Activated CD8-positive, alpha-beta memory T cell treated with anti-CD3 and anti-CD28 coated beads, Interleukin-2, amount 50 U/mL, for 1 hour (primary cell): ENCODE results near the gene MTPN.
A peak's percentile ranks its signal among the peaks of the same experiment; 100 is the strongest.

Experiments used
- DNase-seq: peaks from one replicate; pipeline ENCODE4 v3.0.0-alpha.2; 2020; ENCODE audit errors: extremely low read depth

The MTPN gene, protein sequence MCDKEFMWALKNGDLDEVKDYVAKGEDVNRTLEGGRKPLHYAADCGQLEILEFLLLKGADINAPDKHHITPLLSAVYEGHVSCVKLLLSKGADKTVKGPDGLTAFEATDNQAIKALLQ

DNA sequence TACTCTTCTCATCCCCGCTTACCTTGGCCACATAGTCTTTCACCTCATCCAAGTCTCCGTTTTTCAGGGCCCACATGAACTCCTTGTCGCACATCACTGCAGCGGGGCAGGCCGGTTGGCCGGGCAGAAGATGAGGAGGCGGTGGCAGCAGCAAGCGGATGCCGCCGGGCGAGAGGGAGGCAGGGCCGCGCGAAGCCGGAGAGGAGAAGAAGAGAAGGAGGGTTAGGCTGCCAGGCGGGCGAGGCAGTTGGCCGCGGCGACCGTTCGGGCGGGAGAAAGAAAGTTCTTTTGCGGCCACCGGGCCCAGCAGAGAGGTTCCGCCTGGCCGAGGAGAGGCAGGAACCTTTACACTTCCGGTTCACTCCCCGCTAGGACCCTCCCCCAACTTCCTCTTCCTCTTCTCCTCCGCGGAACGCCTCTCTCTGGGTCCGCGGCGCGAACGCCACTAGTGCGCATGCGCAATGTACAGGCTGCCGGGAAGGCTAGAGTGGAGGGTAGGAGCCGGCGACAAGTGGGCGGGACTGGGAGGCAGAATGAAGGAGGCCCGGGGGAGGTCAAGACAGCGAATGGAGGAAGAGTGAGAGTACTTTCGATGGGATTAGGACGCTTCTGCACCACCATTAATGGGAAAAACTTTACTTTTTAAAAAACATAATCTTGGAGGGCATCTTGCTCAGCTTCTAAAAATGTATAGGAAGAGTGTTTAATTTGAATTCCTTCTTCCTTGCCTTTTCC, at the start of gene MTPN:
Gene MTPN (minus strand): TSS at position 353 of the 735 bp plus-strand sequence. CDS start 259 bp downstream, at position 94.
- DNase-seq: peak; percentile 92

DNA sequence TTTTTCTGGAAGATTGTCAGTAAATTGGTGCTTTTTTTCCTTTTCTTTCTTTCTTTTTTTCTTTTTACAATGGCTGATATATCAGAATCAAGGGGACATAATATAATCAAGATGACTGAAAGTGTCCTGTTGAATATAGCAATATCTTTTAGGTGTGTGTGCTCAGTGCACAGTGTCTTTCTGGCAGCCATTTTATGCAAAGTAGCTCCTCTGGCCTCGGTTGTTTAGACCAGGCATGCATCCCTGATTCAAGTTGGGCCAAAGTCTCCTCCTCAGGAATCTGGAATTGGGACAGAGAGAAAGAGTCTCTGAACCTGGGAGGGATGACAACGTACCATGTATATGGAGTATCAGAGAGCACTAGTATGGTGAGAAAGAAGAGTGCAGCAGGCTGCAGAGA, 49.0 kb upstream of the MTPN start:
- no peak for DNase-seq

DNA sequence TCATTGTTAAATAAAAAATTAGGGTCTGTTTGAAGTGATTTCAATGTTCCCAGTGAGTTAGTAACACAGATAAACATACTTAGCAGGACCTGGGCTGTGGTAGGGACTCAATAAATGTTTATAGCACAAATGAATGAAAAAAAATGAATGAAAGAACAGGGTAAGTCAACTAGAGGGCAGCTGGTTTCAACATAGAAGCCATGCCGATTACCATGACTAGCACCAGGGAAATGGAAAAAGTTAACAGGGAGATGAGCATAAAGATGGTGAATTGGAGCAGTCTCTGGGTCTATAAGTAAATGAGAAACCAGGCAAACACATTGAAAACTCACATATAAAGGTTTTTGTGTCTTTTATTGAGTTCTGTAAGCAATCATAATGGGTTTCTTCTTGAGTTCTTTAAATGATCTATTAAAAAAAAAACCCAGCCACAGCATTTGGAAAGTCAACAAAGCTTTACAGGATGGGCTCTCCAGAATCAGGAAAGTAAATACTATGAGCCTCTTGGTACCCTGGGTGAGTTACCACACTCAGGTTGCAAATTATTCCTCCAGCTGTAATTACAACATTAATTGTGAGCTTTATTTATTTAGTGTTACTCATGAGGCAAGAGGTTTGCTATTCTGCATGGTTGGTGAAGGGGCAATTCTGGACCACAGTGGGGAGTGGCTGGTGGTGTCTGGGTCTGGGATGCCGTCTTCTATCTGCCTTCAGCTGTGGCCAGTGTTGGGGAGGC, 46.1 kb upstream of the MTPN start:
- no peak for DNase-seq

DNA sequence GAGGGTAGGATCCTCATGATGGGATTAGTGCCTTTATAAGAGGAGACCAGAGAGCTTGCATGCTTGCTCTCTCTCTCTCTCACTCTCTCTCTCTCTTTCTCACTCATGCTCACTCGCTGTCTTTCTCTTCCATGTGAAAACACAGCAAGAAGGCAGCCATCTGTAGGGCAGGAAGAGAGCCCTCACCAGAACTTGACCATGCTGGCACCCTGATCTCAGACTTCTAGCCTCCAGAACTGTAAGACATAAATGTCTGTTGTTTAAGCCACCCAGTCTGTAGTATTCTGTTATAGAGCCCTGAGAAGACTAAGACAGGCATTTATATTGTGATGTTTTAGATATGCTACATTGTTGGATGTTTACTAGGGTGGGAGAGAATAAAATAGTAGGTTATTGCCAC, 43.4 kb upstream of the MTPN start:
- no peak for DNase-seq

DNA sequence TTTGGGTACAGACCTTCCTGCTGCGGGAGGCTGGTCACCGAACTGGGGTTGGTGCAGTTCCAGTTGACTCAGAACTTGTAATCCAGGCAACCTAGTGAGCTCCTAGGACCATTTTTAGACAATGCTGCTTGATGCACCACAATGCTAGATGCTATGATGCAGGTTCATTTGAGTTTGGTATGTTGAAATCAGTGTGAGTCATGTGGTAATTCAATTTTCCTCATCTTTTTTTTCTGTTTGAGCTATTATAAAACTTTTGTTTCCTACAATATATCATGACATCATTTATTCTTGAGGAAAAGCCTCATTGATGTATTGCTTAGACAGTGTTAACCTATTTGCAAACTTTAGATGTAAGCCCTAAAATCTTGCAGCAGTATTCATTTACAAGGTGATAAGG, 40.9 kb upstream of the MTPN start:
- DNase-seq: no peak

DNA sequence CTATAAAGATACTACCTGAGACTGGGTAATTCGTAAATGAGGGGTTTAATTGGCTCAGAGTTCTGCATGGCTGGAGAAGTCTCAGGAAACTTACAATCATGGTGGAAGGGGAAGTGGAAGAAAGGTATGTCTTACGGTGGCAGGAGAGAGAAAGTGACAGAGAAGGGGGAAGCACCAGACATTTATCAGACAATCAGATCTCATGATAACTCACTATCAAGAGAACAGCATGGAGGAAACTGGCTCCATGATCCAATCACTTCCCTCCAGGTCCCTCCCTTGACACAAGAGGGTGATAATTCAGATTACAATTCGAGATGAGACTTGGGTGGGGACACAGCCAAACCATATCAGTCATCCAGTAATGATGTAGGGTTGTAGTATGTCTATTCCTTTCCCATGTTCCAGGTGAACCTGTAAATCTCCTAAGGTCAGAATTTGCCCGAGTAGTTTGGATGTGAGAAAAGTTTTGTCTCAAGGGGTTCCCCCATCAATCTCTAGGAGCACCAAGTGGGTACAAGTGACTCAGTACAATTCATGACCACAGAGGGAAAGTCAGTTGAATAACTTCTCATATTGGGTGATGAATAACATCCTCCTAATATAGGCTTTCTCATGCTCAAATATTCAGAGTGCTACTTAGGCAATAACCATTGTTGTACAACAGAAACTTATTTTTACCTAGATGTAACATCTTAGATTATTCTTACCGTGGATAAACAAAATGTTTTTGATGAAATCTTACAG, 39.7 kb upstream of the MTPN start:
- DNase-seq: no peak

DNA sequence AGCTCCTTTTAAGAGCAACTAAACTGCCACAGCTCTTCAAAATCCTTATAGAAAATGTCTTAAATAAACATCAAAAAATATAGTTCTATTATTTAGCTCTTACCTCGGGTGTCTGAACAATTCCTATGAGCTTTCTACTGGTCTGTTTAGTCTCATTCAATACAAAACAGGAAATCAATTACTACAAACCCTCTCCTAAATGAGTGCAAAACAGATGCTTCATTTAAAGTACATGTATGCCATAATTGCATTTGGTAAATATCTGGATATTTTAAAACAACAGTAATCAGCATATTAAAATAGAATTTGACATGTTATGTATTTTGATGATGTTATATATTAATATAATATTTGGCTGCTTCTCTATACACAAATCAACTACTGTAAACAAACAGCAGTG, 38.5 kb upstream of the MTPN start:
- DNase-seq: no peak

DNA sequence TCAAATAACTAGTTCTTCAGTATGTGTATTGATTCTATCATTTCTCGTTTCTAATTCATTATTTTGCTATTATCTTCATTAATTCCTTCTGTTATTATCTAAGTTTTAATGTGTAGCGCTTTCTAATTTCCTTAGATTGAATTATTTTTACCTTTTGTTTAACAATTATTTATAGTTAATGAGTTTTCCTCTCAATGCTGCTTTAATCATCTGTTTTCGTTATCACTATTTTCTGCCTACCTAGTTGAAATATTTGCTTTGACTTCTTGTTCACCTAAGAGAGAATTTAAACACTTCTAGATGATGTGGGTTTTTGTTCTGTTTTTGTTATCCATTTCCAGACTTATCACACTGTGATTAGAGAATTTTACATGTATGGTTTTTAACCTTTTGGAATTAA, 37.5 kb upstream of the MTPN start:
- DNase-seq: no peak

DNA sequence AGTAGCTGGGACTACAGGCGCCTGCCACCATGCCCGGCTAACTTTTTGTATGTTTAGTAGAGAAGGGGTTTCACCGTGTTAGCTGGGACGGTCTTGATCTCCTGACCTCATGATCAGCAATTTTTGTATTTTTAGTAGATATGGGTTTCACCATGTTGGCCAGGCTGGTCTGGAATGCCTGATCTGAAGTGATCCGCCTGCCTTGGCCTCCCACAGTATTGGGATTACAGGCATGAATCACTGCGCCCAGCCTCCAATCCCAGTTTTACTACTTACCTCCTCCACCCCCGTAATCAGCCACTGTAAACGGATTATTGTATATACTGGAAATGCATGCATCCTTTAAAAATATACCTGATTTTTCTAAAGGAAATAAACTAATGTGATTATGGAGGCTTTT, 35.1 kb upstream of the MTPN start:
- no peak for DNase-seq

DNA sequence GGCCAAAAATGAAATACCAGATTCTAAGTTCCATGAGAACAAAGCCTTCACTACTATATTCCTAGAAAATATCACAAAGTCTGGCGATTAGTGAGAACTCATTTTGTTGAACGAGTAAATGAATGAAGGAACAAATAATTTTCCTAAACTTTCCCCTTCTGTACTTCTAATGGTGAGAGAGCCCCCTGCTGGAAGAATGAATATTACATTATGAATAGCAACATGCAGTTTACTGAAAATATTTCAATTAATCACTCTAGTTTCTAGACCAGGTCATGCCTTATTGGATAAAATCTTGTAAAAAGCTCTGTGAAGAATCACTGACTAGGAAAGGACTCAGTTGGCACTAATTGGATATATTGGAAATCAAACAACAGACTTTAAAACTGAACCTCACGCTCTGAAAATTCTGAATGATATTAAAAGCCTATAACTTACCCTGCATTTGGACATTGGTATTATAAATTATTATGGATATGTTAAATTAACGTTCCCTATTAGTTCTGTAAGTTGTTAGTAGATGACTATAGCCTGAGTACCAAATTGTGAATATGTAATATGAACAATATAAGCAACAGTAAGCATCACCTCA, 32.4 kb upstream of the MTPN start:
- DNase-seq: no peak

DNA sequence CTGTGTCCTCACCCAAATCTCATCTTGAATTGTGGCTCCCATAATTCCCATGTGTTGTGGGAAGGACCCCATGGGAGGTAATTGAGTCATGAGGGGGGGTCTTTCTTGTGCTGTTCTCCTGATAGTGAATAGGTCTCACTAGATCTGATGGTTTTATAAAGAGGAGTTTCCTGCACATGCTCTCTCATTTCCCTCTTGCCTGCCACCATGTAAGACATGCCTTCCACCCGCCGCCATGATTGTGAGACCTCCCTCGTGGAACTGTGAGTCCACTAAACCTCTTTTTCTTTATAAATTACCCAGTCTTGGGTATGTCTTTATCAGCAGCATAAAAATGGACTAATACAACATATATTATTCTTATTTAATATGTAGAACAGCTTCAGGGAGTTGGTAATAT, 29.0 kb upstream of the MTPN start:
- DNase-seq: no peak

DNA sequence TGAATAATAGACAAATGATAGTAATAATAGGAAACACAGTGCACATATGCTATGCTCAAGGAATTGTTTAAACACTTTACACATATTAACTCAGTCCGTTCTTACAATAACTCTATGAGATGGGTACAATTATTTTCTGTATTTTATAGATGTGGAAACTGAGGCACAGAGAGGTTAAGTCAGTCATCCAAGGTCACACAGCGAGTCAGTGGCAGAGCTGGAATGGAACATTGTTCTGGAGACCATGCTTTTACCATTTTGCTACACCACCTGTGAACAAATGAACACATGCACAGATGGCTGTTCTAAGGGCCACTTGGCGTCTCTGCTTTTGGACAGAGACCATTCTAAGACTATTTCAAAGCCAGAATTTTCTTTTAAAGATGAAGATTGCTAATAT, 26.9 kb upstream of the MTPN start:
- DNase-seq: no peak

DNA sequence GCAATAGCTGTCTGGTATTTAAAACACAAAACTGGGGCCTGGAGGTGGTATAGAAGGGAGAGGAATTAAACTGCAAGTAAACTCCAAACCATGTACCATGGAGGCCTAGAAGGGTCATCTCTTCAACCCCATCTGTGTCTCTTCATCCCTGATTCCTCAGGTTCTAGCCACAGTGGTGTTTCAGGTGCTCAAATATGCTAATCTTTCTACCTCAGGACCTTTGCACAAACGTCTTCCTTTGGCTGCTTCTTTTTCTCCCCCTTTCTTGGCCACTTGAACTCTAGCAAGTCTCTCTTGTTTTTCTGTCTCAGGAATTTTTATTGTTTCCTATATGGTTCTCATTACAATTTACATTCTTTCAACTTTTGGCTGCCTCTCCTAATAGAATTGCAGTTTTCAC, 25.6 kb upstream of the MTPN start:
- no peak for DNase-seq

DNA sequence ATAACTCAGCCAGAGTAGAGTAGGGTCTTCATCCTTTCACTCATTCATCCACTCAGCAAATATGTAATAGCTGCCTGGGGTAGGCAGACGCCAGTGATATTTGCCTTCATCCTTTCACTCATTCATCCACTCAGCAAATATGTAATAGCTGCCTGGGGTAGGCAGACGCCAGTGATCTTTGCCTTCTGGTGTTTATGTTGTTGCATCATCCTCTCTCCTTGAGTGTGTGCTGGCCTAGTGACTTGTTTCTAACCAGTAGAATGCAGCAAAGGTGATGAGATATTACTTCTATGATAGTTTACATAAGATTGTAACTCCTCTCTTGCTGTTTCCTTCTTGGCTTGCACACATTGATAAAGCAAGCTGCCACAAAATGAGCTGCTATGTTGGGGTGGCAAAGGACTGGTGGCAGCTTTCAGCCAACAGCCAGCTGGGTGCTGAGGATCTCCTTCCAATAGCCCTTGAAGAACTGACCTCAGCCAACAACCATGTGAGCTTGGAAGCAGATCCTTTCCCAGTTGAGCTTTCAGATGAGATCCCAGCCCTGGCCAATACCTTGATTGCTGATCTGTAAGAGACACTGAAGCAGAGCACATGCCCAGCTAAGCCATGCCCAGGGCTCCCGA, 23.2 kb upstream of the MTPN start:
- DNase-seq: no peak

DNA sequence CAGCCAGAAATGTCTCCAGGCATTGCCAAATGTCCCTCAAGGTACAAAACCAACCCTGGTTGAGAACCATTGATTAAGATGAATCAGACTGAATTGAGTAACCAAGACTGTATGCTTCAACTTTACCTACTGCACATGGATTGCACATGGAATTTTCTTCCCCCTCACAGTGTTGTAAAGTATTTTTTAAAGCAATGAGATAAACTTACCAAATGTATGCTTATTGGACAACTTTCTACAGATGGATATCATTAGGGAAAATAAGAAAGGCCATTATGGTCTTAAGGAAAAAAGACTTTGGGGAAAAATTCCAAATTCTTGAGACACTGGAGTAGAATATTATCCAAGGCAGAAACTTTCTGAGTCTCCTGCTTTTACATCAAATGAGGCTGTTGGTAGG, 20.9 kb upstream of the MTPN start:
- no peak for DNase-seq

DNA sequence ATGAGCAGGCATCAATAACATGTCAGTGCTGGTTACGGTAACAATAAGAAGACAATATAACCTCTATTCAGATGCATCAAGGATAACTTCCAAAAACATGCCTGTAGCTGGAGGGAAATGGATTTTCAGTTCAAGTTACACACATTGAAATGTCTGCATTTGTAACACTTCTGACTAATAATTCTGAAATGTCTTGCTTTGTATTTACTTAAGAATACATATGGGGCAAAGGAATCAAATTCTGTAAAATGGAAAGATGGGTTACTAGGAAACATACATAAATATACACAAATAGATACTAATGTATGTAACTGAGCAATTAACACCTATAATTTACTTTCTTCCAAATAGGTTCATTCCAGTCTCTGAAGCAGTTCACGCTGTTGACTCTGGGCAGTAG, 18.6 kb upstream of the MTPN start:
- no peak for DNase-seq

DNA sequence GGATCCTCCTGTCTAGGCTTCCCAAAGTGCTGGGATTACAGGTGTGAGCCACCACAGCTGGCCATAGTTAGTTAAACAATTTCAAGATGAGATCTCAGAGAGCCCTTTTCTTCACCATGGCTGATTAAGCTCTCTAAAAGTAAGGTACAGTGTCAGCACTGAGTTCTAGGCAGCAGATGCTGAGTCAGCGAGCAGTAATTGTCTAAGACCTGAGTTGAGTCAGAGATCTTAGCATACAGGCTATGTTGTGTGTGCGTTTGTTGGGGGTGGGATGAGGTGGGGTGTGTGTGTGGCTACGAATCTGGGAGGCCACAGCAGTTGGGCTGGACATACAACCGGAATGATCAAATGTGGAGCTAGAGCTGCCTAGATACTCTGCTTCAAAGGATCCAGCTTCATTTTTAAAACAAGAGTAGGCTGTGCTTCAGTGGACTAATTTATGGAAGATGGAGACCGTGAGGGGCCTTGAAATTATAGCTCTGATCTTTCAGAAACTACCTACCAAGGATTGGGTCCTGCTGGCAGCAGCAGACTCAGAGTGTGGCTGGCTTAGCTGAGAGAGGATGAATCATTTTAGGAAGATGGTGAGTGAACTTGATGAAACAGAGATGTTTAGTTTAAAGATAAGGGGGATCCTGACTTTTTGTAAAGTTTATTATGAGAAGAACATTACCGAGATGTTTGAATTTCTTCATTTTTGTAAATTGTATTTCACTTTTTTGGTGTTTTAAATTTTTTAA, 17.5 kb upstream of the MTPN start:
- DNase-seq: no peak

DNA sequence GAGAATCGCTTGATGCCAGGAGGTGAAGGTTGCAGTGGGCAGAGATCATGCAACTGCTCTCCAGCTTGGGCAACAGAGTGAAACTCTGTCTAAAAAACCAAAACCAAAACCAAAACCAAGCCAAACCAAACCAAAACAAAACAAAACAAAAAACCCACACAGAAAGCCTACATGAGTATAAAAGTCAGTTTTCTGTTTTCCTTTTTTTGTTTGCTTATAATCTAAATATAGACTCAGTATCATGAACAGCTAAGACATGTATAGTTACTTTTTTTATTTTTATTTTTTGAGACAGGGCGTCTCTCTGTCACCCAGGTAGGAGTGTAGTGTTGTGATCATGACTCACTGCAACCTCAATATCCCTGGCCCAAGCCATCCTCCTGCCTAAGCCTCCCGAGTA, 16.8 kb upstream of the MTPN start:
- no peak for DNase-seq

DNA sequence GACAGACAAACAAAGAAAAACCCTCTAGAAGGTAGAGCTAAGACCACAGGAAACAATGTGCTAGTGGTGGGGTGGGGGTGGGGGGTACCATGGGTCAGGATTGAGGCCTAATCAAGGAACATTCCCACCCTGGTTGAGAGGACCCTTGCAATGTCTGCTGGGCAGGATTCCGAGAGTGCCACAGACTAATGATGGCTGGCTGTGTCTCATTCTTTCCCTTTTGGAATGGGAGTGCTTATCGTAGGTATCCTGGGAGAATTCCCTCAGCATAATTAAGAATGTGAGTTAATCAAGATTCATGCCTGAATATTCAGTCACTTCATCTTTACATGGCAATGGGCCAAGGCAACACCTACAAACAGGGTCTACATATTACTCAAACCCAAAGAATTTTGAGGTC, 14.7 kb upstream of the MTPN start:
- DNase-seq: no peak

DNA sequence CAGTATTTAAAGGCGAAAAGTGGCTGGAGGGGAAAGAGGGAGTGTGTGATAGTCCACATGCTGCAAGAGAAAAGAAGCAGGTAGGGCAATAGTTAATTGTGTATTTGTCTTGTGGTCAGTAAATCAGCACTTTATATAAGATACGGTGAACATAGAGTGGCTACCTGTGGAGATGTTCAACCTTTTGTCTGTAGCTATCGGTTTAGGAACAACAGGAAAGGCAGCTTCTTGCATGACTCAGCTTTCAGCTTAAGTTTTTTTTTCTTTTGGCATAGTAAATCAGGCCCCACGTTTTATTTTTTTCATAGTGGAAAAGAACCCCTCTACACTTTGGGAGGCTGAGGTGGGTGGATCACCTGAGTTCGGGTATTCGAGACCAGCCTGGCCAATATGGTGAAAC, 14.2 kb upstream of the MTPN start:
- no peak for DNase-seq

DNA sequence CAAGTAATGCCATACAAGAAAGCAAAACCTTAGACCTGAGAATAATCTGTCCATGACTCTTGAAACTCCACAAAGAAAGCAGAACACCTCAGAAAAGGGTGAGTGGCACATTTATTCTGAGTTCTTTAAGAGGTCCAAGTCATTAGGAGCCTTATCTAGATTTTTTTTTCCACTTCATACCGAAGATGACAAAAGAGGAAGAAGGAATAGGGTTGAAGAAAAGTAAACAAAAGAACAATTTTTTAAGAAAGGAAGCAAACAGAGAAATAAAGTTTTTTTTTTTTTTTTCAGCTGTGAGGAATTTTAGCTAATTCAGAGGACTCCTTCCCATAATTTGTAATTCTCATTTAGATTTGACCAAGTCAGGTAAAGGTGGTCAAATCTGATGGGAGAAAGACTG, 13.1 kb upstream of the MTPN start:
- DNase-seq: no peak
